Measurements from ENCODE around the gene SORCS1. TPM values are rescaled to one million over a fixed set of nuclear protein-coding genes. Genes with fewer than 3 reads are reported as not detected.

Gene SORCS1
- total RNA-seq, 1 experiment from 2014 or later: 0.11 TPM

GRCh38 chr10:106618646-106619045 is 545.9 kb downstream of the SORCS1 start:
- Histone ChIP-seq H3K4me2 (ENCODE audit: low read length) (no peak overlapping the region), H3K9ac (ENCODE audit: low read length) (no peak overlapping the region), H3K36me3 (ENCODE audit: low read depth, low read length) (no peaks in the 10 kb centered on the region), H3F3A (ENCODE audit: low read length, unreplicated experiment) (no peaks in the 10 kb centered on the region), H3K4me1 (ENCODE audit: insufficient read depth, low read length) (peaks cover 11% of the 10 kb centered on the region), H2AFZ (ENCODE audit: low read length) (no peak overlapping the region), H3K9me3 (ENCODE audit: low read length) (no peaks in the 10 kb centered on the region), H3K27ac (ENCODE audit: low read length) (no peak overlapping the region), H3K4me3 (ENCODE audit: low read length) (no peak overlapping the region), H4K20me1 (ENCODE audit: low read length) (no peaks in the 10 kb centered on the region), H3K27me3 (ENCODE audit: low read length) (no peaks in the 10 kb centered on the region), H3K9me2 (replicated peaks; ENCODE audit: low read length) (no peaks in the 10 kb centered on the region), H3K79me2 (ENCODE audit: low read length) (no peaks in the 10 kb centered on the region)
- TF ChIP-seq EZH2 (IDR thresholded peaks at IDR 0.05; ENCODE audit: low read length, unreplicated experiment): no peak
- no peak for TF ChIP-seq CTCF (conservative IDR thresholded peaks at IDR 0.05; ENCODE audit: low read depth, low read length)
- no peak for TF ChIP-seq EZH2phosphoT487 (IDR thresholded peaks at IDR 0.05; ENCODE audit: borderline replicate concordance, low read length)
- DNase-seq (no peak), ATAC-seq (no peak)
- no TSS peak for BruUV-seq (replicated peaks)
- CTCF ChIA-PET: no interaction called here
- POLR2A ChIA-PET (ENCODE audit: unreplicated experiment): no interaction called here
- intact Hi-C loops (cut with micrococcal nuclease): no loop called here

- Histone ChIP-seq H3K9me2 (replicated peaks; ENCODE audit: low read length) (no peaks in the 10 kb centered on the region), H3K79me2 (ENCODE audit: low read length) (no peaks in the 10 kb centered on the region), H3K36me3 (ENCODE audit: low read depth, low read length) (no peaks in the 10 kb centered on the region), H3F3A (ENCODE audit: low read length, unreplicated experiment) (no peaks in the 10 kb centered on the region), H3K4me3 (ENCODE audit: low read length) (no peak overlapping the region), H3K9me3 (ENCODE audit: low read length) (no peaks in the 10 kb centered on the region), H3K4me1 (ENCODE audit: insufficient read depth, low read length) (peaks cover 11% of the 10 kb centered on the region), H3K9ac (ENCODE audit: low read length) (no peak overlapping the region), H3K27me3 (ENCODE audit: low read length) (no peaks in the 10 kb centered on the region), H3K27ac (ENCODE audit: low read length) (peak overlapping the region; percentile 37), H3K4me2 (ENCODE audit: low read length) (no peak overlapping the region), H4K20me1 (ENCODE audit: low read length) (no peaks in the 10 kb centered on the region), H2AFZ (ENCODE audit: low read length) (no peak overlapping the region)
- TF ChIP-seq EZH2phosphoT487 (IDR thresholded peaks at IDR 0.05; ENCODE audit: borderline replicate concordance, low read length) (no peak), EZH2 (IDR thresholded peaks at IDR 0.05; ENCODE audit: low read length, unreplicated experiment) (no peak)
- CTCF ChIA-PET: no interaction called here
- POLR2A ChIA-PET (ENCODE audit: unreplicated experiment): no interaction called here
- DNase-seq: no peak
- intact Hi-C loops (cut with micrococcal nuclease): no loop called here
- no peak for ATAC-seq
- BruUV-seq (replicated peaks): no TSS peak
These were observed 549.4 kb downstream of the SORCS1 start for GRCh38 chr10:106615081-106615480.

GRCh38 chr10:106614293-106614692 is 550.2 kb downstream of the SORCS1 start:
- Histone ChIP-seq H4K20me1 (ENCODE audit: low read length) (no peaks in the 10 kb centered on the region), H3K79me2 (ENCODE audit: low read length) (no peaks in the 10 kb centered on the region), H3K9ac (ENCODE audit: low read length) (peak overlapping the region; percentile 18; the same call in 1 of the 2 replicates), H3K9me3 (ENCODE audit: low read length) (no peaks in the 10 kb centered on the region), H2AFZ (ENCODE audit: low read length) (no peak overlapping the region), H3K4me1 (ENCODE audit: insufficient read depth, low read length) (peaks cover 16% of the 10 kb centered on the region), H3K4me3 (ENCODE audit: low read length) (no peak overlapping the region), H3K4me2 (ENCODE audit: low read length) (no peak overlapping the region), H3K27me3 (ENCODE audit: low read length) (no peaks in the 10 kb centered on the region), H3K27ac (ENCODE audit: low read length) (peak overlapping the region; percentile 37), H3K36me3 (ENCODE audit: low read depth, low read length) (no peaks in the 10 kb centered on the region), H3F3A (ENCODE audit: low read length, unreplicated experiment) (no peaks in the 10 kb centered on the region), H3K9me2 (replicated peaks; ENCODE audit: low read length) (no peaks in the 10 kb centered on the region)
- DNase-seq (peak; percentile 57), ATAC-seq (no peak)
- intact Hi-C loops (cut with micrococcal nuclease): no loop called here
- BruUV-seq (replicated peaks): no TSS peak
- ChIA-PET CTCF (no interaction called here), POLR2A (ENCODE audit: unreplicated experiment) (no interaction called here)
- TF ChIP-seq CTCF (conservative IDR thresholded peaks at IDR 0.05; ENCODE audit: low read depth, low read length): no peak
- TF ChIP-seq EZH2 (IDR thresholded peaks at IDR 0.05; ENCODE audit: low read length, unreplicated experiment): no peak
- no peak for TF ChIP-seq EZH2phosphoT487 (IDR thresholded peaks at IDR 0.05; ENCODE audit: borderline replicate concordance, low read length)
